SK-N-SH treated with all-trans-retinoic acid at 6 μM for 48 hours (cell line): ENCODE results near the gene ACAP2.

Experiments
- ATAC-seq: fragments of 200-7000 bp; cut with Tn5 transposase; 3 replicates; pipeline ENCODE4 v1.9.1; 2020; ENCODE audit warnings: mild to moderate bottlenecking, moderate library complexity
- ARNTL ChIP-seq: fragments of 450-650 bp; formaldehyde crosslinking; IDR thresholded peaks from 2 replicates; pipeline ENCODE4 v1.5.0; 2020; ENCODE audit warnings: low read depth, mild to moderate bottlenecking, moderate library complexity, borderline replicate concordance
- BACH2 ChIP-seq: fragments of 250-450 bp; sonication (Bioruptor Pico); IDR thresholded peaks from 2 replicates; pipeline ENCODE4 v1.9.0; 2021; ENCODE audit warnings: mild to moderate bottlenecking, borderline replicate concordance
- CSDC2 ChIP-seq: fragments of 250-450 bp; sonication (Bioruptor Pico); IDR thresholded peaks from 2 replicates; pipeline ENCODE4 v1.5.0; 2020; ENCODE audit warnings: mild to moderate bottlenecking, moderate library complexity
- GLIS3 ChIP-seq: fragments of 250-450 bp; sonication (Bioruptor Pico); IDR thresholded peaks from 2 replicates; pipeline ENCODE4 v1.5.0; 2020; ENCODE audit warnings: mild to moderate bottlenecking, moderate library complexity
- ISL1 ChIP-seq: fragments of 250-450 bp; sonication (Bioruptor Pico); IDR thresholded peaks from 2 replicates; pipeline ENCODE4 v2.1.2; 2022; ENCODE audit warnings: mild to moderate bottlenecking, moderate library complexity
- OSR1 ChIP-seq: fragments of 250-450 bp; sonication (Bioruptor Pico); IDR thresholded peaks from 2 replicates; pipeline ENCODE4 v1.8.0; 2022; ENCODE audit warnings: moderate library complexity, mild to moderate bottlenecking, inconsistent platforms
- POU6F1 ChIP-seq: fragments of 250-450 bp; sonication (Bioruptor Pico); IDR thresholded peaks from 2 replicates; pipeline ENCODE4 v1.8.0; 2021; ENCODE audit warnings: low read depth, mild to moderate bottlenecking, moderate library complexity, borderline replicate concordance
- PPARA ChIP-seq: fragments of 250-450 bp; sonication (Bioruptor Pico); IDR thresholded peaks from 2 replicates; pipeline ENCODE4 v1.5.0; 2020; ENCODE audit warnings: mild to moderate bottlenecking, borderline replicate concordance
- RARB ChIP-seq: fragments of 250-450 bp; sonication (Bioruptor Pico); IDR thresholded peaks from 2 replicates; pipeline ENCODE4 v1.8.0; 2021; ENCODE audit warnings: mild to moderate bottlenecking, moderate library complexity
- SNAI2 ChIP-seq: fragments of 250-450 bp; sonication (Bioruptor Pico); IDR thresholded peaks from 2 replicates; pipeline ENCODE4 v1.5.0; 2020; ENCODE audit warnings: mild to moderate bottlenecking, moderate library complexity
- TCF4 ChIP-seq: fragments of 250-450 bp; sonication (Bioruptor Pico); IDR thresholded peaks from 2 replicates; pipeline ENCODE4 v1.8.0; 2021; ENCODE audit warnings: mild to moderate bottlenecking, moderate library complexity, borderline replicate concordance
- TOX ChIP-seq: fragments of 250-450 bp; sonication (Bioruptor Pico); IDR thresholded peaks from 2 replicates; pipeline ENCODE4 v1.8.0; 2021; ENCODE audit warnings: mild to moderate bottlenecking, moderate library complexity, borderline replicate concordance
- ZC3H10 ChIP-seq: fragments of 250-450 bp; sonication (Bioruptor Pico); IDR thresholded peaks from 2 replicates; pipeline ENCODE4 v1.5.1; 2021; ENCODE audit warnings: mild to moderate bottlenecking, moderate library complexity
- ZFP30 ChIP-seq: fragments of 450-650 bp; formaldehyde crosslinking; IDR thresholded peaks from 2 replicates; pipeline ENCODE4 v1.5.0; 2022; ENCODE audit warnings: mild to moderate bottlenecking, moderate library complexity
- ZNF565 ChIP-seq: fragments of 450-650 bp; formaldehyde crosslinking; conservative IDR thresholded peaks from 2 replicates; pipeline ENCODE4 v1.5.0; 2020; ENCODE audit warnings: low read depth, mild to moderate bottlenecking, moderate library complexity
- ZNF70 ChIP-seq: fragments of 450-650 bp; formaldehyde crosslinking; IDR thresholded peaks from 2 replicates; pipeline ENCODE4 v1.5.0; 2020; ENCODE audit warnings: mild to moderate bottlenecking, moderate library complexity
- ZNF8 ChIP-seq: fragments of 450-650 bp; formaldehyde crosslinking; IDR thresholded peaks from 2 replicates; pipeline ENCODE4 v1.5.0; 2020; ENCODE audit warnings: mild to moderate bottlenecking, moderate library complexity
- TF ChIP-seq, protein P1 (sequence below): fragments of 250-450 bp; sonication (Bioruptor Pico); IDR thresholded peaks from 2 replicates; pipeline ENCODE4 v1.5.1; 2021; ENCODE audit warnings: mild to moderate bottlenecking, moderate library complexity
- TF ChIP-seq, protein P2 (sequence below): fragments of 250-450 bp; sonication (Bioruptor Pico); IDR thresholded peaks from 2 replicates; pipeline ENCODE4 v1.5.1; 2020; ENCODE audit warnings: low read depth, mild to moderate bottlenecking, moderate library complexity
- TF ChIP-seq, protein P3 (sequence below): fragments of 250-450 bp; sonication (Bioruptor Pico); IDR thresholded peaks from 2 replicates; pipeline ENCODE4 v1.8.0; 2020; ENCODE audit warnings: mild to moderate bottlenecking, moderate library complexity, borderline replicate concordance

Gene ACAP2

DNA sequence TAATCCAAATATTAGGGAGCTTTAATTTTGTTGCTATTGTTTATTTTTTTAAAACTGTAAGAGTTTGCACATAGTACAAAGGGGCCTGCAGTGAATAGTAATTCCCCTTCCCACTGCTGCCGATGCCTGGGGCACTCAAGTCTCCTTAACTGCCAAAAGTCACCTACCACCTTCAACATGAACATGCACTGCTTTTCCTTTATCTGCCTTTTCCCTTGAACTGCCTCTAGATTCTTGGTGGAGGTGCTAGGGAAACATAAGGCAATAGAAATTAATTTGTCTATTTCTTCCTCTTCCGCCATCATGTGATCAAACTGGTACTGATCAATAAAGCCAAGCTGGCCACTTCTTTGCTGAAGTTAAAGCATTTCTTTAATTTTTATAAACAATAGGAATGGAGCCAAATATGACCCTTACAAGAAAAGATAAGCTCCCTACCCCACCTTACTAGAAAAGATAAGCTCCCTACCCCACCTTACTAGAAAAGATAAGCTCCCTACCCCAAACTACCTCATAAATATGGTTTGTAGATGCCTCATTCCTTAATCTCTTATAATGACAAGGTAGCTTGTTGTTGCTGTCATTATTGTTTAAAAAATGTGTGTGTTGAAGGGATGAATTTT lies 17.4 kb upstream of the ACAP2 start (continued):
- TF ChIP-seq GLIS3 (CRISPR knock-in tag) (no peak), CSDC2 (CRISPR knock-in tag) (no peak)
- TF ChIP-seq, all 23 proteins: peak for 0

DNA sequence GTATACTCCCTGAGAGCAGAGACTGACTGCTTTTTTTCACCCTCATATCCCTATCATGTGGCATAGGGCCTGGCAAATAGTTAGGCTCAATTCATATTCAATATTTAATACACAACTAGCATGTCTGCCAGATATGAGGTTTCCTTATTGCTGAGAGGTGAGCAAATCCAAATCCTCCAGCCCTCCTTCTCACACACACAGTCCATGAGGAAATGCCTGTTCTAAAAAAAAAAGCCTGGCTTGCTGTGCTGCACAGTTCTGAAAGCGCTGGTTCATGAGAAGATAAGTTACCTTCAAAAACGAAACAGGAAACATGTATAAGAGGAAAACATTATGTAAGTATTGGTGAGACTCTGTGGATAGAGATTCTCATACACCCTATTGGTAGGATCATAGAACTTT lies 15.5 kb upstream of the ACAP2 start:
- TF ChIP-seq OSR1 (no peak), ISL1 (CRISPR knock-in tag) (no peak), POU6F1 (CRISPR knock-in tag) (no peak)
- ATAC-seq, result no peak

GRCh38 chr3:195455789-195456188 lies 13.0 kb upstream of the ACAP2 start:
- no peak for TF ChIP-seq ISL1 (CRISPR knock-in tag)
- TF ChIP-seq ARNTL, result no peak
- TF ChIP-seq CSDC2 (CRISPR knock-in tag), result no peak
- no peak for TF ChIP-seq SNAI2 (CRISPR knock-in tag)
- no peak for TF ChIP-seq POU6F1 (CRISPR knock-in tag)
- TF ChIP-seq TOX (CRISPR knock-in tag), result no peak
- TF ChIP-seq ZFP30 (CRISPR knock-in tag), result no peak
- TF ChIP-seq RARB (CRISPR knock-in tag), result no peak
- TF ChIP-seq BACH2 (CRISPR knock-in tag), result no peak
- no peak for TF ChIP-seq OSR1
- no peak for TF ChIP-seq ZNF565 (CRISPR knock-in tag)
- TF ChIP-seq, protein P1, sequence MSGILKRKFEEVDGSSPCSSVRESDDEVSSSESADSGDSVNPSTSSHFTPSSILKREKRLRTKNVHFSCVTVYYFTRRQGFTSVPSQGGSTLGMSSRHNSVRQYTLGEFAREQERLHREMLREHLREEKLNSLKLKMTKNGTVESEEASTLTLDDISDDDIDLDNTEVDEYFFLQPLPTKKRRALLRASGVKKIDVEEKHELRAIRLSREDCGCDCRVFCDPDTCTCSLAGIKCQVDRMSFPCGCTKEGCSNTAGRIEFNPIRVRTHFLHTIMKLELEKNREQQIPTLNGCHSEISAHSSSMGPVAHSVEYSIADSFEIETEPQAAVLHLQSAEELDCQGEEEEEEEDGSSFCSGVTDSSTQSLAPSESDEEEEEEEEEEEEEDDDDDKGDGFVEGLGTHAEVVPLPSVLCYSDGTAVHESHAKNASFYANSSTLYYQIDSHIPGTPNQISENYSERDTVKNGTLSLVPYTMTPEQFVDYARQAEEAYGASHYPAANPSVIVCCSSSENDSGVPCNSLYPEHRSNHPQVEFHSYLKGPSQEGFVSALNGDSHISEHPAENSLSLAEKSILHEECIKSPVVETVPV, result no peak
- TF ChIP-seq, protein P2, sequence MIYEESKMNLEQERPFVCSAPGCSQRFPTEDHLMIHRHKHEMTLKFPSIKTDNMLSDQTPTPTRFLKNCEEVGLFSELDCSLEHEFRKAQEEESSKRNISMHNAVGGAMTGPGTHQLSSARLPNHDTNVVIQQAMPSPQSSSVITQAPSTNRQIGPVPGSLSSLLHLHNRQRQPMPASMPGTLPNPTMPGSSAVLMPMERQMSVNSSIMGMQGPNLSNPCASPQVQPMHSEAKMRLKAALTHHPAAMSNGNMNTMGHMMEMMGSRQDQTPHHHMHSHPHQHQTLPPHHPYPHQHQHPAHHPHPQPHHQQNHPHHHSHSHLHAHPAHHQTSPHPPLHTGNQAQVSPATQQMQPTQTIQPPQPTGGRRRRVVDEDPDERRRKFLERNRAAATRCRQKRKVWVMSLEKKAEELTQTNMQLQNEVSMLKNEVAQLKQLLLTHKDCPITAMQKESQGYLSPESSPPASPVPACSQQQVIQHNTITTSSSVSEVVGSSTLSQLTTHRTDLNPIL, result no peak
- TF ChIP-seq ZNF8, result no peak
- TF ChIP-seq PPARA (CRISPR knock-in tag), result no peak
- TF ChIP-seq, protein P3, sequence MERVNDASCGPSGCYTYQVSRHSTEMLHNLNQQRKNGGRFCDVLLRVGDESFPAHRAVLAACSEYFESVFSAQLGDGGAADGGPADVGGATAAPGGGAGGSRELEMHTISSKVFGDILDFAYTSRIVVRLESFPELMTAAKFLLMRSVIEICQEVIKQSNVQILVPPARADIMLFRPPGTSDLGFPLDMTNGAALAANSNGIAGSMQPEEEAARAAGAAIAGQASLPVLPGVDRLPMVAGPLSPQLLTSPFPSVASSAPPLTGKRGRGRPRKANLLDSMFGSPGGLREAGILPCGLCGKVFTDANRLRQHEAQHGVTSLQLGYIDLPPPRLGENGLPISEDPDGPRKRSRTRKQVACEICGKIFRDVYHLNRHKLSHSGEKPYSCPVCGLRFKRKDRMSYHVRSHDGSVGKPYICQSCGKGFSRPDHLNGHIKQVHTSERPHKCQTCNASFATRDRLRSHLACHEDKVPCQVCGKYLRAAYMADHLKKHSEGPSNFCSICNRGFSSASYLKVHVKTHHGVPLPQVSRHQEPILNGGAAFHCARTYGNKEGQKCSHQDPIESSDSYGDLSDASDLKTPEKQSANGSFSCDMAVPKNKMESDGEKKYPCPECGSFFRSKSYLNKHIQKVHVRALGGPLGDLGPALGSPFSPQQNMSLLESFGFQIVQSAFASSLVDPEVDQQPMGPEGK (CRISPR knock-in tag), result no peak
- no peak for ATAC-seq

GRCh38 chr3:195453236-195453635 lies 10.4 kb upstream of the ACAP2 start:
- no peak for ATAC-seq
- TF ChIP-seq POU6F1 (CRISPR knock-in tag), result no peak
- no peak for TF ChIP-seq GLIS3 (CRISPR knock-in tag)
- TF ChIP-seq, protein P1, result no peak
- no peak for TF ChIP-seq ZNF70 (CRISPR knock-in tag)
- TF ChIP-seq ZNF565 (CRISPR knock-in tag), result no peak
- no peak for TF ChIP-seq ZC3H10
- TF ChIP-seq, protein P2, result no peak
- TF ChIP-seq ZNF8, result no peak
- TF ChIP-seq ISL1 (CRISPR knock-in tag), result no peak
- no peak for TF ChIP-seq PPARA (CRISPR knock-in tag)
- TF ChIP-seq ARNTL, result no peak
- TF ChIP-seq, protein P3 (CRISPR knock-in tag), result no peak
- no peak for TF ChIP-seq TCF4 (CRISPR knock-in tag)
- no peak for TF ChIP-seq OSR1
